Right lobe of liver (tissue), 6 donors: ENCODE results near the gene GMEB1. TPM values are rescaled to one million over a fixed set of nuclear protein-coding genes. Genes with fewer than 3 reads are reported as not detected.

Source experiments
- ATAC-seq, 4 donors: fragments of 200-7000 bp; cut with Tn5 transposase; one replicate each; pipeline ENCODE4 v1.9.1; 2020; ENCODE audit warnings: mild to moderate bottlenecking in 4 of 4, moderate library complexity in 4 of 4
- DNase-seq, 3 donors: peaks; one replicate each; pipeline ENCODE4 v3.0.0-alpha.2; 2020
- H3K27ac ChIP-seq, 3 donors: fragments of 200-600 bp; one replicate each; pipeline ENCODE4 v1.8.0; 2022
- H3K27me3 ChIP-seq, 2 donors: fragments of 200-600 bp; one replicate each; pipeline ENCODE4 v1.8.0; 2022
- H3K36me3 ChIP-seq, 4 donors: fragments of 200-600 bp; sonication (generic) in 1 of 4; one replicate each; pipeline versions ENCODE4 v1.5.1 to v1.8.0; 2017 to 2022; ENCODE audit warnings: control low read depth in 1 of 4
- H3K4me1 ChIP-seq, 4 donors: fragments of 200-600 bp; sonication (generic) in 1 of 4; one replicate each; pipeline versions ENCODE4 v1.5.1 to v1.8.0; 2017 to 2022; ENCODE audit warnings: control low read depth in 1 of 4
- H3K4me3 ChIP-seq, 3 donors: fragments of 200-600 bp; one replicate each; pipeline ENCODE4 v1.8.0; 2022
- H3K9me3 ChIP-seq, 4 donors: fragments of 200-600 bp; sonication (generic) in 1 of 4; one replicate each; pipeline versions ENCODE4 v1.5.1 to v1.8.0; 2017 to 2022; ENCODE audit warnings: control low read depth in 1 of 4
- POLR2A ChIP-seq: fragments of 450-650 bp; IDR thresholded peaks from one replicate; pipeline ENCODE4 v1.6.1; 2017; ENCODE audit warnings: antibody characterized with exemption, mild to moderate bottlenecking
- WGBS: methylation state at CpG from one replicate; pipeline ENCODE4 v1.1.6; 2018; ENCODE audit warnings: low coverage, low lambda C conversion rate; ENCODE audit not compliant: insufficient coverage; ENCODE audit errors: missing lambda C conversion rate; 5-methylcytosine and 5-hydroxymethylcytosine counted together
- intact Hi-C, 2 donors: fragments of 100-400 bp; cut with DNase I; formaldehyde crosslinking; loops; one replicate each; pipeline versions ENCODE4 v1.11.2 to v1.14.1; 2022
- total RNA-seq, 6 experiments: library from RNA; depleted of rRNA in 2 of 6; stranded (reverse); fragments of >200 nt in 2 of 6; fragmentation: NEBNext Ultra II Directional in 3 of 6; extraction: Animal tissue kit (Norgen Biotek cat#: 25700) in 3 of 6; gene quantifications; one replicate each; pipeline versions ENCODE4 v1.1.0 to v1.2.4, GENCODE V29; 2016 to 2023
- TF ChIP-seq, protein P1 (sequence below), 4 donors: fragments of 200-600 bp in 3 of 4; fragments of 450-650 bp in 1 of 4; IDR thresholded peaks; one replicate each; pipeline versions ENCODE4 v1.5.1 to v1.8.0; 2016 to 2022; ENCODE audit warnings: antibody characterized with exemption in 4 of 4, mild to moderate bottlenecking in 2 of 4
- donor health status: DM: no; HTN: yes; CAD: no.
- donor health status: DM: no; HTN: no; CAD: no.
- donor health status: DM: no; HTN: no; CAD: no.
- donor health status: DM: no; HTN: yes; CAD: no.
- donor health status: DM: no; HTN: yes; CAD: no.

GMEB1 gene
- total RNA-seq, 6 experiments from 2014 or later: 2.8 to 5.7 (median 4.6) TPM

DNA sequence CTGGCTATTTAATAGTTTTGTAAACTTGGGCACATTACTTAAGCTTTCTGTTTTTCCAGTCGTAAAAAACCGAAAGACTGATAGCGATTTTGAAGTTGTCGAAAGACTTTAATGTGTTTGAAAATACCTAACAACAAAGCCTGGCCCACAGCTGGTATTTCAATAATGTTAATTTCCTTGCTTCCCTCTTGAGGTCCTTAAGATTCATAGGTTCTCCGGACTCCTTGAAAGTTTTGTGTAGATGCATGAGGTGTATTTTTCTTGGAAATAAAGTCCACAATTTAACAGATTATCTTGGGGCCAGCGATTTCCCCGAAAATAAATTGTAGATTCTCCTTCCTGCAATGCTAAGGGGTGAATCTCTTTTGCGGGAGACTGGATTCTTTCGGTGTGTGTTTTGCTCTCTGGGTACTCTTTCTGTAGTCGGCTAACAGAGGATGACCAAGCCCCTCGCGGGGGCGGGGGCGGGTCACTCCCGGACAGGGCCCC, 67.4 kb downstream of the GMEB1 start:
- Histone ChIP-seq H3K27me3 (no peaks in the 10 kb centered on the region), H3K4me3 (peak overlapping the region; percentile 98 to 99 (median 99)), H3K27ac (peak overlapping the region; percentile 45 to 98 (median 91)), H3K9me3 (no peaks in the 10 kb centered on the region), H3K36me3 (peaks cover 0 to 25% (median 11%) of the 10 kb centered on the region in 4 donors), H3K4me1 (peaks cover 0 to 37% (median 6%) of the 10 kb centered on the region in 4 donors)
- TF ChIP-seq, protein P1, sequence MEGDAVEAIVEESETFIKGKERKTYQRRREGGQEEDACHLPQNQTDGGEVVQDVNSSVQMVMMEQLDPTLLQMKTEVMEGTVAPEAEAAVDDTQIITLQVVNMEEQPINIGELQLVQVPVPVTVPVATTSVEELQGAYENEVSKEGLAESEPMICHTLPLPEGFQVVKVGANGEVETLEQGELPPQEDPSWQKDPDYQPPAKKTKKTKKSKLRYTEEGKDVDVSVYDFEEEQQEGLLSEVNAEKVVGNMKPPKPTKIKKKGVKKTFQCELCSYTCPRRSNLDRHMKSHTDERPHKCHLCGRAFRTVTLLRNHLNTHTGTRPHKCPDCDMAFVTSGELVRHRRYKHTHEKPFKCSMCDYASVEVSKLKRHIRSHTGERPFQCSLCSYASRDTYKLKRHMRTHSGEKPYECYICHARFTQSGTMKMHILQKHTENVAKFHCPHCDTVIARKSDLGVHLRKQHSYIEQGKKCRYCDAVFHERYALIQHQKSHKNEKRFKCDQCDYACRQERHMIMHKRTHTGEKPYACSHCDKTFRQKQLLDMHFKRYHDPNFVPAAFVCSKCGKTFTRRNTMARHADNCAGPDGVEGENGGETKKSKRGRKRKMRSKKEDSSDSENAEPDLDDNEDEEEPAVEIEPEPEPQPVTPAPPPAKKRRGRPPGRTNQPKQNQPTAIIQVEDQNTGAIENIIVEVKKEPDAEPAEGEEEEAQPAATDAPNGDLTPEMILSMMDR (IDR thresholded peaks at IDR 0.05): no peak
- no peak for TF ChIP-seq POLR2A
- 2% methylated on average over 15 of the region's 15 CpGs for WGBS
- intact Hi-C loops: no loop called here
- no peak for ATAC-seq
- DNase-seq: no peak

DNA sequence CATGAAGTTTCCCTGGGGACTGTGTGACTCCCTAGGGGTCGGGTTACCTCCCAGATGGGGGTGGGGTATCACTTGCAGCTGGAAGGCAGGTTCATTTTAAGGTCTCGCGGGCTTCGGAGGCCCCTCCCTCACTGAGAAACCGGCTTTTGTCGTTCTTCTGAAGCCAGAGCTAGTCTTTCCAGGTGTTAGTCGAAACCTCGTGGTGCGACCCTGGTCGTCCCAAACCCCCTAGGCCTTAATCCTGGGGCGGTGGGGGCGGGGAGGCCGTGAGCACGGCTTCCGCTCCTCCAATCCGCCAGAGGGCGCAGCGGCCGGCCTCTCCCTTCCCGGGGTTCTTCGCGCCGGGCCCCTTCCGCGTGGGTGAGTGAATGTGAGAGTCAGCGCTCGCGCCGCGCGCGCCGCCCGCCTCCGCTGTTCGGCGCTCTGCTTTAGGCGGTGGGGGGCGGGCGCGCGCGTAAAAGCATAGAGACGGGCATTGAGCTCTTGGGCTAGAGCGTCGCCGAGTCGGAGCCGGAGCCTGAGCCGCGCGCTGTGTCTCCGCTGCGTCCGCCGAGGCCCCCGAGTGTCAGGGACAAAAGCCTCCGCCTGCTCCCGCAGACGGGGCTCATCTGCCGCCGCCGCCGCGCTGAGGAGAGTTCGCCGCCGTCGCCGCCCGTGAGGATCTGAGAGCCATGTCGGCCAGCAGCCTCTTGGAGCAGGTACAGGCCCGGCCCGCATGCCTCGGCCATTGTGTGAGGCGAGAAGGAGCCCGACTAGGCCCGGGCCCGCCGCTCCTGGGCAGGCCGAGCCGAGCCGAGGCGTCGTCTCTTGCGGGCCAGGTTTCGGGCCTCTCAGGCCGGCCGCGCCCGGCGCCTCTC, 68.1 kb downstream of the GMEB1 start, which contains the start of gene YTHDF2:
Gene YTHDF2, plus strand, starts transcription at position 491 of the 857 bp plus-strand sequence. Its CDS starts 181 bp downstream, at position 672.
- peak within 1 kb of the TSS; percentile 89 to 98 (median 91) for H3K27ac ChIP-seq
- WGBS: 0% methylated on average over 15 of the region's 92 CpGs
- ATAC-seq: peak; percentile 96 to 99 (median 96)

DNA sequence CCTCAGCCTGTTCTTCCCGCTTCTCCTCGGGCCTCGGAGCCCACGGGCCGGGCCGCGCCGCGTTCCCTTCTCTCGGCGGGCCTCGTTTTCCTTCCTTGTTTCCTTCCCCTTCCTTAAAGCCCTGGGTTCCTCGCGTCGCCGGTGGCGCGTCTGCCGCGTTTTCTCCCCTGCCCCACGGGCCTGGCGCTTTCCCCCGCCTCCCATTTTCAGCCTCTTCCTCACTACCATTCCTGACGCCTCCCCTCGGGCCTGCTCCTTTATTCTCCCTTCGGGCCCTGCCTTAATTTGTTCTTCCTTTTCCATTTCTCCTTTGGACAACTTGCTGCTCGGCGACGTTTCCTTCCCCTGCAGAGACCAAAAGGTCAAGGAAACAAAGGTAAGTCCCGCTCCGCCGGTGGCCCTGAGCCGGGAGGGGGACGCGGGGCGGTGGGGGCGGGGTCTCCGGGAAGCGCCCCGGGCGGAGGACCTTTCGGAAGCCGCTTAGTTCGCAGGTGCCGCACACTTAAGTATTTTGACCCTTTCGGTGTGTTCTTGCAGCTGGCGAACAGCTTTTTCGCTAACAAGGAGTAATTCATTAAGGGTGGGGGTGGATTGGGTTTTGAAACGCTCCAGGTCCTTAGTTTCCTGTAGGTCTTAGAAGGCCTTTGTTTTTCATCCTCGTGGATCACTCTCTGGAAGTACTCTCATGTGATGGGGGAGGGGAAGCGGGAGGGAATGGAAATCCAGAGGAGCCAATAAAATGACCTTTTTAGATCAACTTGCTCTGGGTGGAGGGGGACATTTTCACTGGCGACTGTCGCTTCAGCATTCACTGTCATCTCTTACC, 68.9 kb downstream of the GMEB1 start:
- DNase-seq (peak in 2 of 3 donors; percentile 56 to 60), ATAC-seq (peak; percentile 2 to 30 (median 22))
- no peaks in the 10 kb centered on the region for H3K9me3 ChIP-seq
- H3K4me1 ChIP-seq: peaks cover 0 to 39% (median 6%) of the 10 kb centered on the region in 4 donors
- H3K27ac ChIP-seq: peak overlapping the region; percentile 89 to 98 (median 91)
- peaks cover 2 to 40% (median 18%) of the 10 kb centered on the region in 4 donors for H3K36me3 ChIP-seq
- H3K27me3 ChIP-seq: no peaks in the 10 kb centered on the region
- TF ChIP-seq, protein P1 (IDR thresholded peaks at IDR 0.05): no peak
- no peak for TF ChIP-seq POLR2A
- peak overlapping the region; percentile 98 to 99 (median 99) for H3K4me3 ChIP-seq
- intact Hi-C loops: no loop called here
- under 1% methylated on average over 50 of the region's 53 CpGs for WGBS

More for the DNA sequence above, 68.1 kb downstream of the GMEB1 start, which contains the start of gene YTHDF2:
- Histone ChIP-seq H3K27me3 (no peaks in the 10 kb centered on the region), H3K9me3 (no peaks in the 10 kb centered on the region), H3K4me3 (peak within 1 kb of the TSS; percentile 98 to 99 (median 99)), H3K4me1 (peaks cover 0 to 39% (median 6%) of the 10 kb centered on the region in 4 donors), H3K36me3 (peaks cover 0 to 31% (median 13%) of the 10 kb centered on the region in 4 donors)
- peak; percentile 98 for DNase-seq
- intact Hi-C loops: no loop called here
- TF ChIP-seq, protein P1 (IDR thresholded peaks at IDR 0.05): peak; percentile 95 to 99 (median 97)
- TF ChIP-seq POLR2A: peak; percentile 96

DNA sequence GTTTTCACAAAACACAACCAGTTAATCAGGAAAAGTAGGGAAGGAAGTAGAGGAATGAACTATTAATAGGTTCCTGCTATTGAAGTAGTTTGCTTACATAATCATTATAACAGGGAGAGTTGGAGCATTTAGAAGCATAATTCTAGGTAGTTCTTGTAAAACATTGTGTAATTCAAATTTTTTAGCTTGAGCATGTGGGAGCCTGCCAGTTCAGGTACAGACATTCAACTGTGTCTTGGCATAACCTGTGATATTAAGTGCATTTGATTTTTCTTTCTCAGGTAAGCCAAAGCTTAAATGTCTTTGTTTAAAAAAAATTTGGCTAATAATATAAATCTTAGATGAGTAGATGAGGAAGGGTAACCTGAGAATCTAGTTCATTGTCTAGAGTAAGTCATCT, 71.5 kb downstream of the GMEB1 start:
- DNase-seq: no peak
- H3K27me3 ChIP-seq: no peaks in the 10 kb centered on the region
- no peak for TF ChIP-seq POLR2A
- TF ChIP-seq, protein P1 (IDR thresholded peaks at IDR 0.05): no peak
- ATAC-seq: no peak
- no peaks in the 10 kb centered on the region for H3K9me3 ChIP-seq
- H3K27ac ChIP-seq: no peak overlapping the region
- intact Hi-C loops: no loop called here
- peaks cover 0 to 39% (median 6%) of the 10 kb centered on the region in 4 donors for H3K4me1 ChIP-seq
- no peak overlapping the region for H3K4me3 ChIP-seq
- peaks cover 4 to 66% (median 32%) of the 10 kb centered on the region in 4 donors for H3K36me3 ChIP-seq
